Loucy (cell line): ENCODE measurements around the gene ADIPOR2.

Experiments
- CTCF ChIP-seq: fragments of 200-600 bp; sonication (generic); conservative IDR thresholded peaks from 2 replicates; pipeline ENCODE4 v1.5.1; 2014; ENCODE audit warnings: mild to moderate bottlenecking, antibody characterized with exemption, low read length
- EZH2phosphoT487 ChIP-seq: fragments of 200-600 bp; IDR thresholded peaks from 2 replicates; pipeline ENCODE4 v1.6.1; 2018; ENCODE audit warnings: antibody characterized with exemption, mild to moderate bottlenecking, moderate library complexity, borderline replicate concordance

- TF ChIP-seq CTCF (no peak), EZH2phosphoT487 (no peak)
These were observed 48.4 kb upstream of the ADIPOR2 start for GRCh38 chr12:1642513-1642912.
